SK-N-SH (cell line): Measurements from ENCODE around the gene PAXX. TPM values are rescaled to one million over a fixed set of nuclear protein-coding genes. Genes with fewer than 3 reads are reported as not detected.

Experiments used
- CTCF ChIA-PET: fragments of 300-600, 350-600 bp; formaldehyde crosslinking; extraction: SDS; loops from one replicate; lab custom pipeline; 2021; lab: Yijun Ruan, JAX
- POLR2A ChIA-PET: fragments of 350-600 bp; sonication (Branson Sonifier 250); formaldehyde crosslinking; extraction: SDS; loops from one replicate; lab custom pipeline; 2020; ENCODE audit warnings: antibody characterized with exemption, inconsistent platforms; lab: Yijun Ruan, JAX
- DNase-seq: peaks from one replicate; pipeline ENCODE4 v3.0.0; 2012
- H2AFZ ChIP-seq: fragments of 200-600 bp; sonication (generic); 2 replicates; pipeline ENCODE4 v1.8.1; 2016; ENCODE audit warnings: antibody characterized with exemption, mild to moderate bottlenecking, low read depth
- H3F3A ChIP-seq: fragments of 200-600 bp; sonication (generic); replicated peaks from 2 replicates; pipeline ENCODE3; 2016; ENCODE audit warnings: antibody characterized with exemption, mild to moderate bottlenecking; ENCODE audit not compliant: insufficient read depth
- H3K27ac ChIP-seq, 2 experiments: fragments of 200-500 bp in 1 of 2; fragments of 200-600 bp in 1 of 2; sonication (Bioruptor generic) in 1 of 2; sonication (generic), shearing (Covaris generic) in 1 of 2; 2 replicates each; pipeline versions ENCODE4 v1.5.1 to v1.6.1; 2014 to 2016; ENCODE audit warnings: low read depth in 2 of 2, inconsistent platforms in 1 of 2, low read length in 1 of 2, mild to moderate bottlenecking in 1 of 2, mixed read lengths in 1 of 2
- H3K27me3 ChIP-seq: fragments of 200-600 bp; sonication (generic), shearing (Covaris generic); 2 replicates; pipeline ENCODE4 v1.6.1; 2016; ENCODE audit warnings: mixed run types; ENCODE audit not compliant: insufficient read depth
- H3K36me3 ChIP-seq, 2 experiments: fragments of 200-500 bp in 1 of 2; fragments of 200-600 bp in 1 of 2; sonication (Bioruptor generic) in 1 of 2; sonication (generic) in 1 of 2; replicated peaks in 1 of 2; 2 replicates each; pipeline versions ENCODE3 to v1.5.1; 2014 to 2016; ENCODE audit warnings: low read length in 1 of 2, mild to moderate bottlenecking in 1 of 2; ENCODE audit not compliant: insufficient read depth in 2 of 2, control insufficient read depth in 1 of 2
- H3K4me1 ChIP-seq, 2 experiments: fragments of 200-500 bp in 1 of 2; fragments of 200-600 bp in 1 of 2; sonication (Bioruptor generic) in 1 of 2; sonication (generic), shearing (Covaris generic) in 1 of 2; 2 replicates each; pipeline versions ENCODE4 v1.5.1 to v1.6.1; 2014 to 2016; ENCODE audit warnings: low read depth in 1 of 2, low read length in 1 of 2, mixed run types in 1 of 2; ENCODE audit not compliant: insufficient read depth in 2 of 2, control insufficient read depth in 1 of 2
- H3K4me2 ChIP-seq: fragments of 200-600 bp; sonication (generic), shearing (Covaris generic); 2 replicates; pipeline ENCODE4 v1.6.1; 2017; ENCODE audit warnings: mixed run types
- H3K4me3 ChIP-seq, 2 experiments: fragments of 200-500 bp in 1 of 2; fragments of 200-600 bp in 1 of 2; sonication (Bioruptor generic) in 1 of 2; sonication (generic), shearing (Covaris generic) in 1 of 2; 2 replicates each; pipeline versions ENCODE4 v1.5.1 to v1.8.1; 2014 to 2016; ENCODE audit warnings: low read depth in 2 of 2, inconsistent platforms in 1 of 2, low read length in 1 of 2, mild to moderate bottlenecking in 1 of 2, mixed read lengths in 1 of 2, moderate library complexity in 1 of 2
- H3K79me2 ChIP-seq: fragments of 200-600 bp; sonication (generic); 2 replicates; pipeline ENCODE4 v1.8.1; 2017; ENCODE audit warnings: mild to moderate bottlenecking; ENCODE audit not compliant: insufficient read depth
- H3K9ac ChIP-seq: fragments of 200-600 bp; sonication (generic); 2 replicates; pipeline ENCODE4 v1.6.1; 2017; ENCODE audit warnings: mixed run types
- H3K9me2 ChIP-seq: fragments of 200-600 bp; sonication (generic); 2 replicates; pipeline ENCODE4 v1.6.1; 2017; ENCODE audit warnings: mixed run types
- H3K9me3 ChIP-seq: fragments of 200-600 bp; sonication (generic); 2 replicates; pipeline ENCODE4 v1.6.1; 2017; ENCODE audit warnings: mixed run types, mild to moderate bottlenecking, moderate library complexity
- H4K20me1 ChIP-seq: fragments of 200-600 bp; sonication (generic); 2 replicates; pipeline ENCODE4 v1.6.1; 2017; ENCODE audit warnings: mild to moderate bottlenecking, mixed run types; ENCODE audit not compliant: insufficient read depth
- EZH2phosphoT487 ChIP-seq: fragments of 200-600 bp; sonication (generic); IDR thresholded peaks from 2 replicates; pipeline ENCODE4 v1.6.1; 2017; ENCODE audit warnings: low read depth, mixed run types, mild to moderate bottlenecking, antibody characterized with exemption, moderate library complexity, borderline replicate concordance
- FOSL2 ChIP-seq: IDR thresholded peaks from 2 replicates; pipeline ENCODE4 v1.4.0; 2012; ENCODE audit warnings: low read depth, mild to moderate bottlenecking, moderate library complexity, borderline replicate concordance
- JUND ChIP-seq: IDR thresholded peaks from 2 replicates; pipeline ENCODE4 v1.4.0; 2012
- MXI1 ChIP-seq: IDR thresholded peaks from 2 replicates; pipeline ENCODE4 v1.6.1; 2012; ENCODE audit warnings: mild to moderate bottlenecking, low read depth, low read length, improper control_type of control experiment
- RAD21 ChIP-seq: IDR thresholded peaks from 2 replicates; pipeline ENCODE4 v1.6.1; 2012; ENCODE audit warnings: mild to moderate bottlenecking, low read length
- SMC3 ChIP-seq: IDR thresholded peaks from 2 replicates; pipeline ENCODE4 v1.6.1; 2012; ENCODE audit warnings: low read depth, low read length, improper control_type of control experiment
- TAF1 ChIP-seq: IDR thresholded peaks from 2 replicates; pipeline ENCODE4 v1.6.1; 2012; ENCODE audit warnings: low read depth, mild to moderate bottlenecking, low read length, moderate library complexity, borderline replicate concordance
- TEAD4 ChIP-seq: IDR thresholded peaks from 2 replicates; pipeline ENCODE4 v1.4.0; 2012; ENCODE audit warnings: mild to moderate bottlenecking, borderline replicate concordance; ENCODE audit not compliant: insufficient read depth
- WGBS: methylation state at CpG from one replicate; pipeline ENCODE4 v1.1.6; 2017; ENCODE audit warnings: low lambda C conversion rate; 5-methylcytosine and 5-hydroxymethylcytosine counted together
- polyA plus RNA-seq, 3 experiments: library from polyadenylated mRNA; depleted of rRNA; stranded (reverse); fragments of >200 nt; gene quantifications; 2 replicates each; pipeline ENCODE4 v1.2.3, GENCODE V29; 2012
- TF ChIP-seq, protein P1 (sequence below): IDR thresholded peaks from 2 replicates; pipeline ENCODE4 v1.6.1; 2012; ENCODE audit warnings: mild to moderate bottlenecking, low read depth, low read length, moderate library complexity
- TF ChIP-seq, protein P2 (sequence below): IDR thresholded peaks from 2 replicates; pipeline ENCODE4 v1.4.0; 2012; ENCODE audit warnings: low read depth, borderline replicate concordance

Gene PAXX
- polyA plus RNA-seq, 1 of the 3 experiments (the other 2 are of a cell fraction), result 52.9 TPM

DNA sequence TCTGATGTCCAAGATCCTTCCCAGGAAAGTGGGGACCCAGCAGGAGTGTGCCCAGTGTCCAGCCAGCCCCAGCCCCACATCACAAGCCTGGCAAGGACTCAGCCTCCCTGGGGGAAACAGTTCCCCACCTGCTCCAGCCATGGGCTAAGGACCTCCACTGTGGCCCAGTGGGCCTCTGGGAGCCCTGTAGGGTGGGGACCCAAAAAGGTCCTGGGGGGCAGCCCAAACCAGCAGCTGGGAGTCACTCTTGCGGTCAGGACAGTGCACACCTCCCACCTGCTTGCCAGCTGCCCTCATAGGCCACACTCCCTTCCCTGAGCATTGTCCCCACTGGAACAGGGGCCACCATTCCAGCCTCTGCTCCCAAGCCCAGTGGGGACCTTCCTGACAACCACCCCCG lies 34.2 kb downstream of the PAXX start:
- peak overlapping the region; percentile 86; the same call in 1 of the 2 replicates for H3K4me2 ChIP-seq
- H3K4me1 ChIP-seq, result peaks cover 5 to 40% of the 10 kb centered on the region in 2 experiments; a peak in 1 of 4 replicates
- no peaks in the 10 kb centered on the region for H3K9me3 ChIP-seq
- H3F3A ChIP-seq, result no peaks in the 10 kb centered on the region
- CTCF ChIA-PET, result interaction anchor here (0.7 to 15.1 kb wide), 19 partner anchors 9 to 299 kb away, joined by 3 to 350 read pairs (median 4); partner anchors contain the start of genes C8G, CLIC3, FBXW5 and LCN12
- WGBS, result 67% methylated on average over 2 of the region's 2 CpGs
- 0 out of 2 replicates have a peak, but pooled peaks cover 3% of the 10 kb centered on the region for H4K20me1 ChIP-seq
- H3K27ac ChIP-seq, result peak overlapping the region in 1 of 2 experiments; percentile 83; a peak in 1 of 4 replicates
- H2AFZ ChIP-seq, result no peak overlapping the region
- no peak for DNase-seq
- no peaks in the 10 kb centered on the region for H3K9me2 ChIP-seq
- POLR2A ChIA-PET, result interaction anchor here (0.9 kb wide), 1 partner anchor 48 kb away, joined by 3 read pairs; no protein-coding TSS in a partner anchor
- H3K4me3 ChIP-seq, result no peak overlapping the region
- H3K27me3 ChIP-seq, result no peaks in the 10 kb centered on the region
- H3K36me3 ChIP-seq, result no peaks in the 10 kb centered on the region
- TF ChIP-seq TEAD4 (no peak), TAF1 (no peak), RAD21 (no peak), FOSL2 (no peak), JUND (no peak), SMC3 (no peak), EZH2phosphoT487 (no peak)
- TF ChIP-seq, protein P1, sequence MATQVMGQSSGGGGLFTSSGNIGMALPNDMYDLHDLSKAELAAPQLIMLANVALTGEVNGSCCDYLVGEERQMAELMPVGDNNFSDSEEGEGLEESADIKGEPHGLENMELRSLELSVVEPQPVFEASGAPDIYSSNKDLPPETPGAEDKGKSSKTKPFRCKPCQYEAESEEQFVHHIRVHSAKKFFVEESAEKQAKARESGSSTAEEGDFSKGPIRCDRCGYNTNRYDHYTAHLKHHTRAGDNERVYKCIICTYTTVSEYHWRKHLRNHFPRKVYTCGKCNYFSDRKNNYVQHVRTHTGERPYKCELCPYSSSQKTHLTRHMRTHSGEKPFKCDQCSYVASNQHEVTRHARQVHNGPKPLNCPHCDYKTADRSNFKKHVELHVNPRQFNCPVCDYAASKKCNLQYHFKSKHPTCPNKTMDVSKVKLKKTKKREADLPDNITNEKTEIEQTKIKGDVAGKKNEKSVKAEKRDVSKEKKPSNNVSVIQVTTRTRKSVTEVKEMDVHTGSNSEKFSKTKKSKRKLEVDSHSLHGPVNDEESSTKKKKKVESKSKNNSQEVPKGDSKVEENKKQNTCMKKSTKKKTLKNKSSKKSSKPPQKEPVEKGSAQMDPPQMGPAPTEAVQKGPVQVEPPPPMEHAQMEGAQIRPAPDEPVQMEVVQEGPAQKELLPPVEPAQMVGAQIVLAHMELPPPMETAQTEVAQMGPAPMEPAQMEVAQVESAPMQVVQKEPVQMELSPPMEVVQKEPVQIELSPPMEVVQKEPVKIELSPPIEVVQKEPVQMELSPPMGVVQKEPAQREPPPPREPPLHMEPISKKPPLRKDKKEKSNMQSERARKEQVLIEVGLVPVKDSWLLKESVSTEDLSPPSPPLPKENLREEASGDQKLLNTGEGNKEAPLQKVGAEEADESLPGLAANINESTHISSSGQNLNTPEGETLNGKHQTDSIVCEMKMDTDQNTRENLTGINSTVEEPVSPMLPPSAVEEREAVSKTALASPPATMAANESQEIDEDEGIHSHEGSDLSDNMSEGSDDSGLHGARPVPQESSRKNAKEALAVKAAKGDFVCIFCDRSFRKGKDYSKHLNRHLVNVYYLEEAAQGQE, result no peak
- TF ChIP-seq, protein P2, sequence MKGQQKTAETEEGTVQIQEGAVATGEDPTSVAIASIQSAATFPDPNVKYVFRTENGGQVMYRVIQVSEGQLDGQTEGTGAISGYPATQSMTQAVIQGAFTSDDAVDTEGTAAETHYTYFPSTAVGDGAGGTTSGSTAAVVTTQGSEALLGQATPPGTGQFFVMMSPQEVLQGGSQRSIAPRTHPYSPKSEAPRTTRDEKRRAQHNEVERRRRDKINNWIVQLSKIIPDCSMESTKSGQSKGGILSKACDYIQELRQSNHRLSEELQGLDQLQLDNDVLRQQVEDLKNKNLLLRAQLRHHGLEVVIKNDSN, result no peak
- 0 out of 2 replicates have a peak, but pooled peaks cover 3% of the 10 kb centered on the region for H3K79me2 ChIP-seq
- H3K9ac ChIP-seq, result no peak overlapping the region

DNA sequence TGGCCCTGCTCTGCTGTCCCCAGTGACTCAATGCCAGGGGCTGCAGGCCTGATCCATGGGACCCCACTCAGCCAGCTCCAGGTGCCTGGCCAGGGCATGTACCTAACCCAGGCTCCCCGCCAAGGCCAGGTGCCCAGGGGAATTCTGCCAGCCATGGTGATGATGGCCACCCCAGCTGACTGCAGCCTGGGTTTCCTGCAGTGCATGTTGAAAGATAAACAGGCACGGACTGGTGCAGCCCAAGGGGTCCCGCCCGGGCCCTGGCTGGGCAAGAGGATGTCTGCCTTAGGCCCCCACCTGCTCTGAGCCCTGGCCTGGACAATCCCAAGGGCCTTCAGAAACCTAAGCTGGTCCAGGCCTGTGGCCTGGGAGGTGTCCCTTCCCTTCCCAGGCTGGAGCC lies 34.6 kb downstream of the PAXX start:
- Histone ChIP-seq H3K79me2 (0 out of 2 replicates have a peak, but pooled peaks cover 3% of the 10 kb centered on the region), H3K4me1 (peaks cover 5 to 40% of the 10 kb centered on the region in 2 experiments; a peak in 1 of 4 replicates), H3K27ac (peak overlapping the region in 1 of 2 experiments; percentile 83; a peak in 2 of 4 replicates), H3K9me3 (no peaks in the 10 kb centered on the region), H4K20me1 (no peaks in the 10 kb centered on the region), H3K27me3 (no peaks in the 10 kb centered on the region), H2AFZ (no peak overlapping the region), H3K36me3 (no peaks in the 10 kb centered on the region), H3F3A (no peaks in the 10 kb centered on the region), H3K9ac (no peak overlapping the region), H3K4me3 (peak overlapping the region; percentile 58 to 62), H3K9me2 (no peaks in the 10 kb centered on the region), H3K4me2 (peak overlapping the region; percentile 86)
- WGBS, result no CpG with 5 or more reads among the region's 4 CpGs
- ChIA-PET CTCF (interaction anchor here (0.7 to 15.1 kb wide), 15 partner anchors 8 to 256 kb away, joined by 3 to 350 read pairs (median 6); partner anchors contain the start of genes C8G, CLIC3, FBXW5 and LCN12), POLR2A (interaction anchor here (0.9 kb wide), 1 partner anchor 49 kb away, joined by 3 read pairs; no protein-coding TSS in a partner anchor)
- no peak for DNase-seq
- no peak for TF ChIP-seq TEAD4
- TF ChIP-seq MXI1, result 0 out of 2 replicates have a peak, but pooled peaks have one; percentile 13
